COLO668 (cell line): ENCODE measurements around the gene THY1.
A peak's percentile ranks its signal among the peaks of the same experiment; 100 is the strongest.
"Not testable (repeated sequence)": the region's sequence is repeated elsewhere in the genome, so short reads cannot be mapped to it uniquely, and the experiment has no call there.

Experiments used
- DNase-seq: peaks from one replicate; lab custom pipeline; 2025; ENCODE audit not compliant: unreplicated experiment; lab: John Stamatoyannopoulos, UW

Gene THY1

GRCh38 chr11:119422809-119423508, at the start of gene THY1:
Gene THY1, minus strand, starts transcription at chr11:119423172. Its CDS starts 2,267 bp downstream, at chr11:119420905.
- no peak for DNase-seq

- DNase-seq: no peak
Observed at GRCh38 chr11:119472186-119472855, 49.3 kb upstream of the THY1 start.

GRCh38 chr11:119471329-119471728, 48.4 kb upstream of the THY1 start:
- no peak for DNase-seq

GRCh38 chr11:119470317-119471291, 47.6 kb upstream of the THY1 start:
- no peak for DNase-seq

GRCh38 chr11:119469506-119469905, 46.5 kb upstream of the THY1 start:
- no peak for DNase-seq

- DNase-seq: no peak
Observed at GRCh38 chr11:119468511-119468910, 45.5 kb upstream of the THY1 start.

GRCh38 chr11:119461229-119461963, 38.4 kb upstream of the THY1 start:
- peak; percentile 27 for DNase-seq

GRCh38 chr11:119460582-119460981, 37.6 kb upstream of the THY1 start:
- DNase-seq: no peak

GRCh38 chr11:119460097-119460496, 37.1 kb upstream of the THY1 start:
- no peak for DNase-seq

GRCh38 chr11:119459293-119459976, 36.5 kb upstream of the THY1 start:
- DNase-seq: no peak

- DNase-seq: not testable (repeated sequence)
Observed at GRCh38 chr11:119455708-119456107, 32.7 kb upstream of the THY1 start.

- not testable (repeated sequence) for DNase-seq
Observed at GRCh38 chr11:119455241-119455640, 32.3 kb upstream of the THY1 start.

GRCh38 chr11:119453881-119454280, 30.9 kb upstream of the THY1 start:
- no peak for DNase-seq

GRCh38 chr11:119450590-119451326, 27.8 kb upstream of the THY1 start:
- DNase-seq: no peak

- DNase-seq: no peak
Observed at GRCh38 chr11:119449498-119449897, 26.5 kb upstream of the THY1 start.

GRCh38 chr11:119448380-119448779, 25.4 kb upstream of the THY1 start:
- no peak for DNase-seq

- DNase-seq: no peak
Observed at GRCh38 chr11:119447664-119448242, 24.8 kb upstream of the THY1 start.

GRCh38 chr11:119446871-119447663, 24.1 kb upstream of the THY1 start:
- no peak for DNase-seq
